Activated T-helper 1 cell treated with anti-CD3 and anti-CD28 coated beads, Interleukin-2, amount 50 U/mL, for 16 hours (primary cell): ENCODE results near the gene IL17RB.

ENCODE experiments used
- DNase-seq, 2 donors: peaks; one replicate each; pipeline ENCODE4 v3.0.0-alpha.2; 2020; ENCODE audit warnings: low read depth in 1 of 2, low spot score in 1 of 2

The IL17RB gene

DNA sequence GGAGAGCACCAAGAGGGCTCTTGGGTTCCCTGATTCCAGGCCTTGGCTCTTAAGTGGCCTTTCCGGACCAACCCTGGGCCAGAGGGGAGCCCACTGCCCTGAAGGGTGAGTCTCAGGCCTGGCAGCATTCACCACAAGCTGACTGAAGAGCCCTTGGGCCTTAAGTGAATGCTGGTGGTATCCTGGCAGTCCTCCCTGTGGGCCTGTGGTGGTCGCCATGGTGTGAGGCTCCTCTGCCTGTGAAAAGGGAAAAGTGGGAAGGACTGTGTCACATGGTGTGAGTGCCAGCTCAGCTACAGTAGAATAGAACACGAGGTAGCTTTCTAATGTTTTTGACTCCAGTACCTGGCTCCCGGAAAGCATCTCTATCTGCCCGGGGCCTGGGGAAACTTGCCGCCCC, 15.4 kb upstream of the IL17RB start:
- DNase-seq = no peak

GRCh38 chr3:53833053-53833645, 13.2 kb upstream of the IL17RB start:
- no peak for DNase-seq

DNA sequence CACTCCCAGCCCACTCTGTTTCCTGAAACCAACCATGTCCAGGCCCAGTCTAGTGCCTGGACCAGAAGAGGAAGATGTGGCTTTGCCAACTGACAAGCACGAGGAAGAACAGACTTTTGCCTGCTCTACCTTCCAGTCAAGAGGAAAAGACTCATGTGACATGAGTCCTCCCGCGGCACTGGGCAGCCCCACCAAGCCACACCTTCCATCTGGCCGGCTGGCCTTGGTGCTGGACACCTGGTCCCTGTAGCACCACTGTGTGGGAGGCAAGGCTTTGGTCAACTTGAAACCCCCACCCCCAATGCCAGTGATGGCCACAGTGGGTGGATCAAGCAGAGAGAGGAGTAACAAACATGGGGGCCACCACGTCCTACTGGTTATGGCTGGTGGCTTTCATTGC, 12.7 kb upstream of the IL17RB start:
- DNase-seq = no peak

DNA sequence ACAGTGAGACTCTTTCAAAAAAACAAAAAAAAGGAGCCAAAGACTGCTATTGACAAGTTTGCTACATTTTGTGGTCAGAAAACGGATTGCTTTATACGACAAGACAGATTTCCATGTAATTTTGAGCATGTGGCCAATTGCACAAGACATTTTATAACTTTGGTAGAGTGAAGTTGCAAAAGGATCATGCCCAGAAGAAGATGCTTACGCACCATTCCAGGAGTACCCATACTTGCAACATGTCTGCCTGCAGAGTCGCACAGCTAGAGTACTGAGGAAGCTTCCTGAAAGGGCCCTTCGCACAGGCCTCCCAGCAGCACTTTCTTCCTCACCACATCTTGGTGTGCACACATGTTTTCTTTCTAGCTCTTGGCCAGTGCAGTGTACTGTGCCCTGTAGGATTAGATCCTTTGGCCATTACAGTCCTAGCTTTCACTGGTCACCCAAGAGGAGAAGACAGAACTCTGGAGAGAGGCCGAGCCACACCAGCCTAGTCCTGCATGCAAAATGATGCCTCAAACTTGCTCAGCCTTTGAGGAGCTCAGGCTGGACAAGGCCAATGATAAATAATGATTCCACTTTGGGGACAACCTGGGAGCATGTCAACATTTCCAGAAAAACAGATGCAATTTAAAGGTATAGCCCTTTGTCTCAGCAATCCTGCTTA, 11.8 kb upstream of the IL17RB start:
- DNase-seq = no peak

GRCh38 chr3:53835257-53835656, 11.1 kb upstream of the IL17RB start:
- DNase-seq = no peak

- DNase-seq = no peak
Measured at GRCh38 chr3:53836084-53836872, 10.1 kb upstream of the IL17RB start.

DNA sequence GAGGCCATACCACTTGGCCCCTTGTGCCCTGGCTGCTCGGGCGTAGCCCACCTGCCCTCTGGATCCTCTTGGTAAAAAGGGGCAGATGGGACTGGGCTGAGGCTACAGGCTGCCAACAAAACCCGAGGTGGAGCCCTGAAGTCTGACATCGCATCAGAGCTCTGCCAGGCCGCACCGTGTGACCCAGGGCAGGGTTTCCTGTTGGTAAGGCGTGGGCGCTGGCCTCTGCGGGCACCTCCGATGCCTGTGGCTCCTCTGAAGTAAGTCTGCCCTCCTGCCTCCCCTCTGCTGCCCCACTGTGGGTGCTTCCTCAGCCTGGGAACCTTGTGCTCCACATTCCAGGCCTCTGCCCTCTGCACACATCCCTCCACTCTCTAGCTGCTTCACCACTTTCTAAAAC, 9.0 kb upstream of the IL17RB start:
- DNase-seq = no peak

GRCh38 chr3:53841296-53841695, 5.1 kb upstream of the IL17RB start:
- no peak for DNase-seq

DNA sequence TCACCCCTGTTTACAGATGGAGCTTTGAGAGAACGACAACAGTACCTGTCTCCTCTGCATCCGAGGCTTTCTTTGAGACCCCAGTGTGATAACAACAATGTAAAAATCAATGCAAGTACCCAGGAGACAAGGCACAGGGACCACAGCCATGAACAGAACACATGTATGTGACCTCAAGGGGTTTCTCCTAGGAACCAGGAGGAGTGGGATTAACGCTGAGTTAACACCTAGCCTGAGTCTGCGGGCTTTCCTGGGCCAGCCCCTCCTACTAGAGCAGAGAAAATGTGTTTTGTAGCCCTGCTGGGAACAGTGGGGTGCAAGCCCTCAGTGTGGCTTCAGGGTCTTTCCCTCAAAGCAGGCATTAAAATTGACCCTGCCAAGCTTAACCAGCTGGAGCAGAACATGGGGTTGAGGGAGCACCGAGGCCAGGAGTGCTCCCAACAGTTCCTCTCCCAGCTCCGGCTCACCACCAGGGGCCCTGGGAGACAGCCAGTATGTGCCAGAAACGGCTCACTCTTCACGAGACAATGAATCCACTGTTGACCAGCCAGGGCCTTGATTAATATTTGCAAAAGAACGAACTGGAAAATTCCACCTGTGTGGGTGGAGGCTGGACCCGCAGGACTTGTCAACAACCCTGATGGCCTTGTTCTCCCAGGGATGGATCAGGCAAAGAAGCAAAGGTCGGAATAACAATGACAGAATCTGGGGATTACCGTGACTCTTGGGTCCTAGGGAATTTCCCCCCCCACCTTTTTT, 3.8 kb upstream of the IL17RB start:
- no peak for DNase-seq

DNA sequence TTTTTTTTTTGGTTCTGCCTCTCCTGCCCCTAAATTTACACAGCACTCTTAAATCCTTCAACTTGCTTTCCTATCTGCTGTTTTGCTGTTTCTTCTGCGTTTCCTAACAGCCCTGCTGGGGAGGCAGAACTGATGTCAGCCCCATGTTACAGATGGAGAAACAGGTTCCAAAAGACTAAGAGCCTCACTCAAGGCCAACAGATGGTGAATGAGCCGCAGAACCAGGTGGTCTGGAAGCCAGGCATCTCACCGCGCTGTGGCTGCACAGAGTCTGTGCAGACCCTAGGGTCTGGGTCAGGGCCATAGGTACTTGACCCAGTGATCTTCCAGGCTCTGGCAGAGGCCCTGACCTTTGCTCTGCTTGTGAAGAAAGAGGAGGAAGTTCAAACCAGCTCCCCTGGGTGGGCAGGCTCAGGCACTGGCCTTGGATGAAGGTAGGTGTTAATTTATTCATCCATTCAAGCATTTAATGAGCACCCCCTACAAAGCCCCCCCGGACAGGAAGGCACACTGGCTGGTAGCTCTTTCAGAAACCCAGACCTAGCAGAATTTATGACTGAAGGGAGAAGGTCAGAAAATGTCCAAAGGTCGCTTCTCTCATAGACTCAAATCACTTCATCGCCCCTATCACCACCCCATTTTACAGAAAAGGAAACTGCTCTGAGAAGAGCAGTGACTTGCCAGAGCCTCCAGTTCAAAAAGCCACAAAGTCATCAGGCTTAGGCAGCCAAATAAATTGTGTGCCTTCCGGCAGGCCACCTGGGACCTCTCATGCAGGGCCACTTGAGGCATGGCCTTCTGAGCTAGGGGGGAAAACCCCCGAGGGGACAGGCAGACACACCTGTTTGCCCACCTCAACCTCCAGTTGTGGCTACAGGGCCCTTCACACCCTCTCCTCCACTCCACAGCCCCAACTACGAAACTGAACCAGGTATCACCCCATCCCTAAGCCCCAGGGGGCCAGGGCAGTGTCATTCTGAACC, 2.9 kb upstream of the IL17RB start:
- DNase-seq = no peak

DNA sequence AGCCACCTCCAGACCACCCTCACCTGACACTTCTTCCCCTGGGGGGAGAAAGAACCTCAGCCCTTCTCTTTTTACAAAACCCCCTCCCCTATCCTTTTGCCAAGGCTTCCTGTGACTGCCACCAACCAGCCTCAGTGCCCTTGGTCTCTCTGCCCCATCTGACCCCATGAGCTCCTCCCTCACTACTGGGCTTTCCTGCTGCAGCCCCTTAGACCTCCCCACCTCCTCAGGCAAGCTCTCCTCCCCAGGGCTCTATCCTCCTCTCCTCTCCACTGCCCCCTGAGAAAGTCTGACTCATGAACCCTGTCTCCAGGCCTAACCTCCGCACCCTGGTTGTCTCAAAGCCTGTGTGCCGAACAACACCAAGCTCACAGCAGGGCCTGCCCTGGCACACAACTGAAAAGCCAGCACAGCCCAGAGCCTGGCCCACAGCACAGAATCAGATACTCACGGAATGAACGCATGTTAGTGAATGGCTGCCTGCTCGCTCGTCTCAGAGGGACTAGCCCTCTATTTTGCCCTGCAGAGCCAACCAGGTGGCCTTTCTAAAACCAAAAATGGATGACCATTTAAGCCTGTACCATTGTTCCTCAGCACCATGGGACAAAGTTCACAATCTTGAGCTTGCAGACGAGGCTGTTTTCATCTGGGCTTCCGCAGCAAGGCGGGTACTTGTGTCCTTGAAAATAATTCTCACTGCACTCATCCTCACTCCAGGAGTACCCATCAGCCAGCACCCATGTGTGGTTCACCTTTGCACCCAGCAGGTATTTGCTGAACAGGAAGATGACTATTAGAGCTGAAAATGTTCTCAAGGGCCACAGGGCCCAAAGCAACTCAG, 1.9 kb upstream of the IL17RB start:
- DNase-seq = no peak

- DNase-seq = no peak
Measured at GRCh38 chr3:53845103-53845880, 1.1 kb upstream of the IL17RB start.

GRCh38 chr3:53845881-53846133, 561 bp upstream of the IL17RB start:
- no peak for DNase-seq

GRCh38 chr3:53846851-53847155, 435 bp downstream of the IL17RB start:
- DNase-seq = no peak

DNA sequence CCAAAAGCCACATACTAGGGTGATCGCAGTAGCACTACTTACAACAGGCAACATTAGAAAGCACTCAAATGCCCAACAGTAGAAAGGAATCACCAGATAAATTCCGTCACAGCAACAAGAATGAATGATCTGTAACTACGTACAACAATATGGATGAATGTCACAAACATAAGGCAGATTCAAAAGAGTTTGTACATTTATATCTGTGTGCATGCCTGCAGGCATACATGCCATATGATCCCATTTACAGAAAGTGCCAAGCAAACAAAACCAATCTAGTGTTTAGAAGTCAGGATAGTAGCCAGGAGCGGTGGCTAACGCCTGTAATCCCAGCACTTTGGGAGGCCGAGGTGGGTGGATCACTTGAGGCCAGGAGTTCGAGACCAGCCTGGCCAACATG, 3.5 kb downstream of the IL17RB start:
- DNase-seq = no peak

GRCh38 chr3:53850895-53851294, 4.5 kb downstream of the IL17RB start:
- no peak for DNase-seq

- no peak for DNase-seq
Measured at GRCh38 chr3:53856964-53857363, 10.6 kb downstream of the IL17RB start.

DNA sequence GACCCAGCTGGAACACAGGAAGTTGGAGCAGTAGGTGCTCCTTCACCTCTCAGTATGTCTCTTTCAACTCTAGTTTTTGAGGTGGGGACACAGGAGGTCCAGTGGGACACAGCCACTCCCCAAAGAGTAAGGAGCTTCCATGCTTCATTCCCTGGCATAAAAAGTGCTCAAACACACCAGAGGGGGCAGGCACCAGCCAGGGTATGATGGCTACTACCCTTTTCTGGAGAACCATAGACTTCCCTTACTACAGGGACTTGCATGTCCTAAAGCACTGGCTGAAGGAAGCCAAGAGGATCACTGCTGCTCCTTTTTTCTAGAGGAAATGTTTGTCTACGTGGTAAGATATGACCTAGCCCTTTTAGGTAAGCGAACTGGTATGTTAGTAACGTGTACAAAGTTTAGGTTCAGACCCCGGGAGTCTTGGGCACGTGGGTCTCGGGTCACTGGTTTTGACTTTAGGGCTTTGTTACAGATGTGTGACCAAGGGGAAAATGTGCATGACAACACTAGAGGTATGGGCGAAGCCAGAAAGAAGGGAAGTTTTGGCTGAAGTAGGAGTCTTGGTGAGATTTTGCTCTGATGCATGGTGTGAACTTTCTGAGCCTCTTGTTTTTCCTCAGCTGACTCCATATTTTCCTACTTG, 11.9 kb downstream of the IL17RB start:
- no peak for DNase-seq

- no peak for DNase-seq
Measured at GRCh38 chr3:53859178-53859577, 12.8 kb downstream of the IL17RB start.
